GM21390 (cell line): ENCODE measurements around the gene MYO1H.

Experiments used
- ATAC-seq: cut with Tn5 transposase; IDR thresholded peaks from one replicate; pipeline ENCODE4 v1.9.1; 2021; ENCODE audit not compliant: unreplicated experiment

Gene MYO1H

DNA sequence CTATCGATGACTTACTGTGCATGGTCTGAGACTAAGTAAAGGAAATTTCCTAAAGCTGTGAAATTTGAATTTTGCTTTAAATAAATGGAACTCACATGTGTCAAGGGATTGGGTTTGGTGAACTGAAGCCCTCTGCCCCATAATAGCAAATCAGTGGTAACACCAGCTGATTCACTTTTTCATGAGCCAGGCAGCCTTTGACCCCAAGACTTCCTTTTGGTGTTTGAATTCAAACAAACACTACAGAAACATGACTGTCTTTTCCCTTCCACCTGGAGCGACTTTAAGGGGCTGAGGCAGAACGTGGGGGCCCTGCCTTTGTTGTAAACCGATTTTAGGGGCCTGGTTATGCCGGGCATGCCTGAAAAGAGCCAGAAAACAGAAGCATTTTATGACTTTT is 100.6 kb downstream of the MYO1H start:
- no peak for ATAC-seq

DNA sequence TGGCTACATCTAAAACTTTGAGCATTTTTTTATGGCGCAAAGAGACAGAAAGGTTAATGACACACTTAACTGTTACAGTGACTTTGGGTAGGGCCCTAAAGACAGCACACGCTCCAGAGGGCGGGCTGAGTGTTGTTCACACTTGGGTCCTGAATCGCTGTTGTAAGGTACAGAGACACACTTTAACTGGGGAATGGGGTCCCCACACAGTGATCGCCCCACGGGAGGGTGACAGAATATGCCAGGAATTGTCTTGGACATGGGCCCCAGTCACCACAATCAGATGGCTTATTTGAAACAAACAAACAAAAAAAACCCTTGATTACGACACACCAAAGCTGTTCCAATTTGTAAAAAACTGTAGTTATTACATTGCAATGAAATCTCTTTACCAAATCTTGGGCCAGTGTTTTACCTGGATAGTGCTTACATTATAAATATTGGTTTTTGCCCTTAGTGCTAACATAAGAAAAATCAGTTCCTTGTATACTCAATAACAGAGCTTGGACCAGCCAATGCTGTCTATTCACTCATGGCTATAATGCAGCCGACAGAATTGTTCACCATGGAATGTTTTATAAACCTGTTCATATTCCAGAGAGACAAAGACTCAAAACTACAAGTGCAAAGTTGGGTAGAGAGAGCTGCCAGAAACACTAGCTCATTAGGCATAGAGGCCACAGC is 101.1 kb downstream of the MYO1H start:
- no peak for ATAC-seq

DNA sequence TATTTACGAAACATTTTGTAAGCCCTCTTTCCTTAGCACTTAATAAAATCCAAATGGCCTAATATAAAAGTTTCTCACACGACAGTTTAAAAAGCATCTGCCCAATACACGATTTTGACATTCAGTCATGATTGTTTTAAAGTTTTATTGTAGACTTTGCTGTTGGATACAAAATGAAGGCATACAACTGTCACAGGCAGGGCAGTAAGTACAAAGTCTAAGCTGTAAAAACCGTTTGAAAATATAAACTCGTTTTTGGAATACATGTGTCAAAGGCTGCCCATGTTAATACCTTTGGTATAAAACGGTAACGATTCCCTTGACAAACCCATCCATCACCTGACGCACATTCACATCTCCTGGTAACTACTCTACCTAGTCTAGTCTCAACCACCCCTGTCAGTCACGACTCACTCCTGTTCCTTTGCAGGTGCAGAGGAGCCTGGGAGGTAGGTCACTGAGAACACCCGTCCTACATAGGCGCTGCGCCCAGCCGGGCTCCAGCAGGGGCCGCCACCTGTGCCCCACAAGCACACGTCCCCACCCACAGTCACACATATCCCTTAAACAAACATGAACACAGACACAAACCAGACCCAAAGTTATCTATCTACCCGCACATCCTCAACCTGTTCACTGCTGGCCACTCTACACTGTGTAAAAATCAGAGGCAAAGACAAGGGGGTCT is 102.3 kb downstream of the MYO1H start:
- ATAC-seq = no peak

DNA sequence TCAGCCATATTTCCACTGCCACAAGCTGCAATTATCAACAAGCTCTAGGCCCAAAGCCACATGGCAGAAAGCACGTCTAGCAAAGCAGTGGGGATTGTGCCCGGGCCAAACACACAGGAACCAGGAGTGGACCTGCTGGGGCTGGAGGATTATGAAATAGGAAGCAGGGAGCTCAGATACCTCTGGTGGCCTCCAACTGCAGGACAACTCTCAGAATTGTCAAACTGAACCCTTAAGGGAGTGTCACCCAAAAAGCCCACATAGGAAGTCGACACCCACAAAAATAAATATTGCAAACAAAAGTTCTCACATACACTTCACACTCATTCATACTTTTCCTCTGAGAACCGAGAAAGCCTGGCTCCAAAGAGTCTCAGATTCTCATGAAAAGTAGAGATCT is 103.3 kb downstream of the MYO1H start:
- ATAC-seq = no peak

DNA sequence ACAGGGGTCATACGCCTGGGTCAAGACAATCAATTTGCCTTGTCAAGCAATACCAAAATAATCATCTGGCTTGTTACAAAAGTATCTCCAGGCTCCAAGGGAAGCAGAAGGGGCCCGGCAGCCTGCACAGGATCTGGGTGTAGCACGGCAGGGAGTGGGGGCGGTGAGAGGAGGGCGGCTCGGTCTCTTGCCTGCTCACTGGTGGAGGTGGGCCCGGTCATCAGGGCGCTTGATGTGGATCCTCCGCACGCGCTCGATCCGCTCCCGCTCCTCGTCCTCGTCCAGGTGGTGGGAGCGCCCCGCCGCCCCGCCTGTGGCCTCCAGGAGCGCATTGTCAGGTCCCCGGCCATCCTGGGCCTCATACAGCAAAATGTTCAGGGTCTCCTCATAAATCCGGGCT is 103.7 kb downstream of the MYO1H start:
- ATAC-seq = no peak

DNA sequence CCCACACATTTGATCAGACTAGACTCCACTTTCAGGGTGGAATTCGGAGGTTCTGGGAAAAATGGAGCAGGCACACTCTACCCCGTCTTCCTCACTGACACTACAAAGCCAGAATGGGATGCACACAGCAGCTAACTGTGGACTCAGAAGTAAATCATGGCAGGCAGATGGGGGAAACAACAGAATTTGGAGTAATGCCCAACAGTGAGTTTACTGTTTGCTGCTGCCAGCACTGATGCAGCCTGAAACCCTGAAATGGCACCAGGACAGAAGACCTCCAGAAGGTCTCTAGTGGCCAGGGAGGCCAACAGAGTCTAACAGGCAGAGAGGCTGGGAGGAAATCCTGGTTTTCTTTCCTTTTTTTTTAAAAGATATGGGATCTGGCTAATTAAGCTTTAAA is 104.8 kb downstream of the MYO1H start:
- ATAC-seq = no peak

DNA sequence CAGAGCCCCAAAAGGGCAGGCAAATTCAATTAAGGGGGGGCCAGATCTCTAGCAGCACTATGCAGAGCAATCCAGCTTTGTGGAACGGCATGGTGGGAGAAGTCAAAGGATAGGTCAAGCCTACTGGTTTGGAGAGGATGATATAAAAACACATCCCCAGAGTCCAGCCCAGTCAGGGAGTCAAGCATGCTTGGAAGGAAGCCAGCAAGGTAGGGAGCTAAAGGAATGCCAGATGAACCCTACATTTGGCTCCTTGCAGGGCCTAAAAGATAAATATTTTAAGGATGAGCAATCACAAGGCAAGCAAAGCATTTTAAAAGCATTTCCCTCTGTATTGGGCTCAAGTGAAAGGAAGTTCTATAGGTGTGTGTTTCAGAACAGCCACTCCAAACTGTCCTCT is 108.0 kb downstream of the MYO1H start:
- no peak for ATAC-seq

DNA sequence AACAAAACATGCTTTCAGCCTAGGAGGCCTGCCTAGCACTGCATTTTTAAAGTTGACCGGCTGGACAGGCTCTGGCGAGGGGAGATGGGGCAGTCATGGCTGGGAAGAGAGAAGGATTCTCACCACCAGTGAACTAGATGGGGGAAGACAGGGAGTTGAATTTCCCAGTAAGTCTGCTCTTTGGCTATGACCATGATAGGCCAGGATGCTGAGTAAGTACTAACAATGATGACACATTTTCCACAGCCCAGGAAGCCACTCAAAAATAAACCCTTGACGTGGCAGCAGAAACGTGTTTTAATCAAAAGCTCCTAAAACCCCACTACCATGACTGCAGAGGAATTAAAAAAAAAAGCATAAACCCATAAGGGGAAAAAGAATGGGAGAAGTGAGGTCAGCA is 110.4 kb downstream of the MYO1H start:
- ATAC-seq = no peak

DNA sequence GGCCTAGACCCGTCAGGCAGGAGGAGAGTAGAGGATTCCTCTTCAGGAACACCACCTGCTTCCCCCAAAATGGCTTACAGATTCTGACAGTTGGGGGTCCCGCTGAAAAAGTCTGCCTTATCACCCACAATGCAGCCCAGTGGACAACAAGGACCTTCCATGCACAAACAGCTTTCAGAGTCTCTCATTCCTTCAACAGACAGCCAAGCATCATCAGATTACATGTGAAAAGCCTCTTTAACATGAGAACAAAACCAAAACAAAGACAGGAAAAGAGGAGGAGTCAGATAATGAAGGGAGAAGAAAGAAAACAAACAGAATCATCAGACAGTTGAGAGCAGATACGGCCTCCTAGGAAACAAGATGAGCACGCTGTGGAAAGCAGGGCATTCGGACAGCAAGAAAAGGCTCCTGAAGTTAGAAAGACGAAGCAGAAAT is 111.1 kb downstream of the MYO1H start:
- no peak for ATAC-seq

DNA sequence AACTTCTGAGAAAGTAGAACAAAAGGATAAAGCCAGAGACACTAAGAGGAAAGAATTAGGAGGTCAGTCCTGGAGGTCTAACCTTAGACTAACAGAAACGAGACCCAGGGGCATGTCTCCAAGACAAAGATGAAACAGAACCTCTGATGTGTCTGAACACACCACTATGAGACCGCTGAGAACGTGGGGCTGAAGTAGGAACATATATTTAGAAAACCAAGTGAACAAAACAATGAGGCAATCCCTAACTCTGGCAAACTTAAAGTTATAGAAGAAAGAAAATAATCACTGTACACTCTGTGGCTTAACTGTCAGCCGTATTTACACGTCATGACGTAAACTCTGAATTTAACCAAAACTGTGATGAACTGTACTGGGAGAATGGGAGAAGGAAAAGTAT is 111.5 kb downstream of the MYO1H start:
- ATAC-seq = no peak

DNA sequence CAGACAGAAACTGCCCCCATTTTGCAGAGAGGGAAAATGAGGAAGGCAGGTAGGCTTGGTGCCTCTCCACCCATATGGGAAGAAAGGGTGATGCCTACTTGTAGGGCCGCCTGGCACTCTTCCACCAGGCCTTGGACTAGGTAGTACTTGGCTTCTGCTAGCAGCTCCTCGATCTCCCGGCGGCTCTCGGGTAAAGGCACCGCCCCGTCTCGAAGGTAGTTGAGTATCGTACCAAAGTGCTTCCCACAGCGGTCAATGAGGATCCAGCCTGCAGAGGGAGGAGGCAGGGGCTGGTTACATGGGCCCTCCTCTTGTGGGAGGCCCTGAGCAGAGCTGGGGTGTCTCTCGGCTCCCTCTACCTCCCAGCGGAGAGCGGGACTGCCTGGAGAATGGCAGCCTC is 112.8 kb downstream of the MYO1H start:
- no peak for ATAC-seq

DNA sequence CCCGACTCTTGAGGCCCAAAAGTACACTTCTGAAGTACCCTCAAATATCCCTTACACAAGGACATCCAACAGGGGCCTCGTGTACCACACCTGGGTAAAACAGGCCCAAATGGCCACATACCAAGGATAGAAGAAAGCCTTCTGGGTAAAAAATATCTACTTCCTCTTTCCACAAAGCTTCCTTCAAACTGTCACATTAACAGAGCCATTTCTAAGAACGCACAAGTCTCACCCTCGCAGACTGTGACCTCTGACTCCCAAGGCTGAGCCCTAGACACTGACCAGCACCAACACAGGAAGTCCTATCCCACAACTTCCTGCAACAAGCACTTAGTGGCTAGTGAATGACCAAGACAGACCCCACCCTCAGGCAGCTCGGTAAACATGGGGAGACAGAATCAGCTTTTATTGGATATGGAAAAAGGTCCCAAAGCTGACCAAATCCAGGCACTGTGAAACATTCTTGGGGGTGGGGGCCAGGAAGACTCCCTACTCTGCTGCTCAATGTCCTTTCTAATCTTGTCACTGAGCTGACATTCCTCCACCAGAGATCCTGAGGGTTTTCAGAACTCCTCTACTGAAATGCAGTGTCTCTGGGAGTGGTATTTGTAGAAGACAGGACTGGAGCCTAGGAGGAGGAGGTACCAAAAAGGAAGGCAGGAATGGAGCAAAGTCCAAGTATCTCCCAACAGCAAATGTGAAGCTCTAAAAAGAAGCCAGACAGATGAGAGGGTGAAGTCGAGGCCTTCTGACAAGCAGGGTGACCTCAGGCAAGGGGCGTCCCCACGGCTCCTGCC is 113.5 kb downstream of the MYO1H start:
- ATAC-seq = no peak

DNA sequence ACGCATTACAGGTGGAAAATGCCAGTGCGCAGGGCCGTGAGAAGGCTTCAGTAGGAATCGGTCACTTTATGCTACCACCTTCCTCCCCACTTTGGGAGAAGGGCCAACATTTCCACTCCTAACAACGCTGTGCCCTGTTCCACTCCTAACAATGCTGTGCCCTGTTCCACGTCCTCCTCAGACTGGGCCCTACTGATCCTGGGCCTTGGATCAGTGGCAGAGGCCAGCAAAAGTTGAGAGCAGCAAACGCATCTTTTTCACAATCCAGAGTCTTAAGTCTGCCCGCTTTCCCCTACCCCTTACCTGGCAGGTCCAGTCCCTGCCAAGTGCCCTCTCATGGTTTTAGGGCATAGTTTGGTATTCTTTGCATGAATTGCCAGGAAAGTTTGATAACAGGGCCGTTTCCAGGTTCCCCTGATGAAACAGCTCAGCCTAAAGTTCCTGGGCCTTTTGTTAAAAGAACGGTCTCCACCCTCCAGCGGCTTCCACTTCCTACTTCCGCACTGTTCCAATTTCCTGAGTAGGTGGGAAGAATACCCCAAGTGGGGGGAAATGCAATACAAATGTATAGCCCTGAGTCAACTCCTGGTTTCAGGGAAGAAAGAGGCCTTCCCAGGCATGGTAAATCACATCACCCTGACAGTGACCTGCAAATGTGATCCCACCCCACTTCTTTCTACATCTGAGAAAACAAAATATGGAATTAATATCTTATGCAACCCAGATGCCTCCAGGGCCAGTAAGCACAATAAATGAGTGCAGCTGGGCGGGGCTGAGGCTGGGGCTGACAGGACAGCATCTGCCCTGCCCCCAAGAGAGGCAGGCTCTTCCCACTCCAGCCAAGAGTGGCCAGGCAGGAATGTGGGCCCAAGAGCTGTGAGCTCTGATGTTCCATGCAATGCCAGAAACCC is 114.4 kb downstream of the MYO1H start:
- no peak for ATAC-seq

DNA sequence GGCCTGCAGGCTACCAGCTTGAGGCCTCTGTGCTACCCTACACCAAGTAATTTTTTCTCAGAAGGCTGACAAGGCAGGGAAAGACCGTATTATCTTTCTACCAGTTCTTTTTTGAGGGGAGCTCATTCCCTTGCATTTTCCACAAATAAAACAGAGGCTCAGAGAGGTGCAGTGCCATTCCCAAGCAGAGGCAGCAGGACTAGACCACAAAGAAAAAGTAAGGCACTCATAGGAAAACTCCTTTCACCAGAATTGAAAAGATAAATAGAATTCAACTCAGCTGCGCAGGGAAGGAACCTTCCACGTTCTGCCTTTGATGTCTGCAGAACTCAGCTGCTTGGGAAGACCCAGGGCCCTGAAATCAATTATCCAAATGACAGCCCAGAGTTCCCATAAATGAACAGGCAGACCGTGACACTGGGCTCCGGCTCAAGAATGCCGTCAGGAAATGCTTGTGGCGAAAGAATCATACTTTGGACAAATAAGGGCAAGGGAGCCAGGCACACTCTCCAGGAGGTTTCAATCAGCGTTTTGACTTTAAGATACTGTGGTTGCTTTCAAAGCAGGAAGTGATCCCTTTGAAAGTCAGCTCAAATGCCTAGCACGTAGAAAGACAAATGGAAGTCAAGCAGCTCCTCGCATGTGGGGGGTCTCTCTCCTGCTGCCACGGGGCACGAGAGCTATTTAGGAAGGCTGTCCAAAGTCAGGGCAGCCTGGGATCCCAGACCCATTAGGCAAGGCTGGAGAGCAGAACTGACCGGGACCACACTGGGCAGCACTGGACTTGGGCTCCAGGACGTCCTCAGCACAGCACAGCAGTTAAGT is 115.4 kb downstream of the MYO1H start:
- ATAC-seq = no peak

DNA sequence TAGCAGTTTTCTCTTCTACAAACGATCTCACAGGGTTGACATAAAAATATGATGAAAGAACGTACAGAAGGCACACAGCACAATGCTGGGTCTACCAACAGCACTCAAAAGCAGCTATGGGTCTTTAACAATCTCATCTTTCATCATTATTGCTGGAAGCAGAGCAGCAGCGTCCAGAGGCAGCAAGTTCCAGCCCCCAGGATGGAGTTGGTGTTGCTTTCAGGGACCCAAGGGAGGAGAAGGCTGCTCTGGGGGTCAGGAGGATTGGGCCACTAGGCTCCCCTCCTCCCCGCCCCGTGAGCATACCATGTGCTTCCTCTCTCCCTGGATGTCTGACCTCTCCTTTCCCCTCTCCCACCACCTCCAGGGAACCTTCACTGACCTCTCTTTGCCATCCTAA is 116.1 kb downstream of the MYO1H start:
- ATAC-seq = no peak

DNA sequence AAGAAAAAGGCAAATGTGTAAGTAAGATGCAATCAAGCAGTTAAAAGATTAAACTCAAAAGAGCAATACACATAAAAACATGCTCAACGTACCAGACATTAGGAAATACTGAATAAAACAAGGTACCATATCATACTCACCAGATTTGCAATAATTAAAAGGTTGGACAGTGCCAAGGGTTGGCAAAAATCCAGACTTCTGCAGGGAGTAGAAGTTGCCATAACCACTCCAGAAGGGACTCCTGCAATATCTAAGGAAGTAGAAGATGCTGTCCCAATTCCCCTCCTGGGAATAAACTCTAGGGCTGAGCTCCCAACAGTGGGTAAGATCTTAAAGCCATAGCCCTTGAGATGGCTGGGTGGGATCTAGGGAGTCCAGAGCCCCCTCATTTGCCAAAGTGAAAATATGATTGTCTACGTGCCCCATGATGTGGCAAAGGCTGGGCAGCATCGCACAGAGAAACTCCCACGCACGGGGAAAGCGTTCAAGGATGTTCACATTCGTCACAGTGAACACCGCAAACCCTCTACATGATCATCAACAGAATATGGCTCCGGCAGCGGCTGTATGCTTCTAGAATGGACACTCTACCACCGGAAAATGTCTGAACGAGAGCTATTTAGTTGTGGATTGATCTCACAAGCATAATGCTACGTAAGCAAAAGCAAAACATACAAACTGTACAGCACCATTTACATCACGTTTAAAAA is 117.1 kb downstream of the MYO1H start:
- no peak for ATAC-seq

DNA sequence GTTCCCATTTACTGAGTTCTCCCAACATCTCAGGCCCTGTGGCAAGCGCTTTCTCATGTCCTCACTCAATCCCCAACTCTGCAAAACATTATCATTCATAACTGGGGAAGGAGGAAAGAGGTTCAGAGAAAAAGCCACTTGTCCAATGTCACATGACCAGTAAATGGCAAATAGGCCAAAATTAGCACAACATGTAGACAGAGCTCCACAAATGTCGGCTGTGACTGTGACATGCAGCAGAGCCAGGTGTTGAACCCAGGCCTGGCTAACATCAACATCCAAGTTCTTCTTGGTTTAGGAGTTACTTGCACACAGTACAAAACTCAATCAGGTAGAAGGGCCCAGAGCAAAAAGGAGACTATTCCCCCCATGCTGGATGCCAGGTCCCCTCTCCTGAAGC is 118.6 kb downstream of the MYO1H start:
- no peak for ATAC-seq

DNA sequence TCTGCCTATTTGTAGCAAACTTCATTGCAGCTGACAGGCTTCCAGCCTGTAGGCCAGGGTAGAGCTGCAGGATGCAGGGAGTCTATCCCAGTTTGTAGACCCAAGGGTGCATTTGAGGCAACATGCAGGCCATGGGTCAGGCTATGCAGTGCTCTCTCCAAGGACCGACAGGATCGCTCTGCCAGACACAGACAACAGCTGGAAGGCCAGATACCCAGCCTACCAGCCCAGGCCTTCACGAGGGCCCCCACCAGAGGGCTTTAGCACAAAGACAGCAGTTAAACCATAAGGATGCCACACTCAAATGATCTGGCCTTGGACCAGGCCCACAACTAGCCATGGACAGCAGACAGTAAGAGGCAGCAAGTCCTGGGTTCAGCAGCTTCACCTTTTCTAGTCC is 119.1 kb downstream of the MYO1H start:
- no peak for ATAC-seq

DNA sequence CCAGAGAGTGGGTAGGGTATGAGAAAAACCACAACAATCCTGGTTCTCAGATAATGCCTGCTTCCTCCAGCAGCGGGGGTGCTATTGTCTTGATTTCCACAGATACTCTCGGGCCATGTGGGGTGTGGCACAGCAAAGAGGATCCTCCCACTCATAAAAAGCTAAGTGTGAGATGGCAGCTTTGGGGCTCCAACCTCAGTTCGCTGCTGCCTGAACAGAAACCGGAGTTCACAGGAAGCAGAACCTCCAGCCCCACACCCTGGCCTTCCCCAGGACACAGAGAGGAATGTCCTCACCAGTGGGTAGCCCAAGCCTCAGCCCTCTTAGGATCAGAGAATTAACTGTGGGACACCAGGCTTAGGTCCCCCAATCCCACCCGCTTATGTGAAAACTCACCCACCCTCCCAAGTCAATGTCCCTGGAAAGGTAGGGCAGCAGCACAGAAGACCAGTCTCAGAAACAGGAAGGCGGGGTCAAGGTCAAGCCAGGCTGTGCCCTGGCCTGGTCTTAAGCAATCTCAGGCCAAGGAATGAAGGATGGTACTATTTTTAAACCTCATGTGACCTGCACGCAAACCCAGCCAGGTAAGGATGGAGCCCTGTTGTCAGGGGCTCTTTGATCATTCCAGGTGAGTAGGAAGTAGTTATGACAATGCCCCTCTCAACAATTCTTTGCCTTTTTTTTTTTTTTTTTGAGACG is 120.4 kb downstream of the MYO1H start:
- no peak for ATAC-seq
